Measurements from ENCODE around the gene ZNF879.

The ZNF879 gene

DNA sequence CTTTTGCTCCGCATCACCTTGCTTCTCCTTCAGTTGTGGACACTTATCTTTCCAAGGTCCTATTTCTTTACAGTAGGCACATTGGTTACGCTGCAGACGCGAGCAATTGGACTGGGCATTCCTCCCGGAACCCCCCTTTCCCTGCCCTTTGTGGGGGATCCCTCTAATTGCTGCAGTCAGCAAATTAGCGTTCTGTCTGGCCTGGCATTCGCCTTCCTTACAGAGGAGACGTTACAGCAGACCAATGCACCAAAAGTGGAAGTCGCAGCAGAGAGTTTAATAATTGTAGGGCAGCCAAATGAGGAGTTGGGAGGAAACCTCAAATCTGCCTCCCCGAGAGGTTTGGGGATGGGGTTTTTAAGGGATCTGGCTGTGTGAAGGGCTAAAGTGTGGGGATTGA is 31.3 kb downstream of the ZNF879 start:
- no peak overlapping the region for H3K4me3 ChIP-seq (replicated peaks in 1 of 2; ENCODE audit: low read depth in 2 of 2, low read length in 2 of 2)
- DNase-seq (ENCODE audit: low read depth in 2 of 2), result no peak
- TF ChIP-seq CTCF (IDR thresholded peaks at IDR 0.05; ENCODE audit: low read depth, low read length), result no peak

DNA sequence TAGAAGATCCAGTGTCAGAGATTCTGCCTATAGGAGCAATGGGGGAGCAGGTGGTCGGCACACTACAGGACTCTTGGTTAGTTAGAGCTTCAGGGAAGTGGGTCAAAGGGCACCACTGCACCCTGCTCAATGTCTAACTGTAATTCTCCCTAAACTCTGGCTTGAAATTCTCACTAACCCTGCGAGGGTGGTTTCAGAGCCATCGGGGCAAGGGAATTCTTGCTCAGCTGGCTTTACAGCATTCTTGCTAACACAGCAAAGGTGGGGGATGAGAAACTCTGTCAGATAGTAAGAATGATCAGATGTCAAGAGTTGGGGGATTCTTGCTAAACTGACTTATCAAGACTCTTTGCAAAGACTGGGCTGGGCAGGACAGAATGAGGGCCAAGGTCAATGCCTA is 31.8 kb downstream of the ZNF879 start:
- TF ChIP-seq CTCF (IDR thresholded peaks at IDR 0.05; ENCODE audit: low read depth, low read length), result no peak
- no peak overlapping the region for H3K4me3 ChIP-seq (replicated peaks in 1 of 2; ENCODE audit: low read depth in 2 of 2, low read length in 2 of 2)
- no peak for DNase-seq (ENCODE audit: low read depth in 2 of 2)

DNA sequence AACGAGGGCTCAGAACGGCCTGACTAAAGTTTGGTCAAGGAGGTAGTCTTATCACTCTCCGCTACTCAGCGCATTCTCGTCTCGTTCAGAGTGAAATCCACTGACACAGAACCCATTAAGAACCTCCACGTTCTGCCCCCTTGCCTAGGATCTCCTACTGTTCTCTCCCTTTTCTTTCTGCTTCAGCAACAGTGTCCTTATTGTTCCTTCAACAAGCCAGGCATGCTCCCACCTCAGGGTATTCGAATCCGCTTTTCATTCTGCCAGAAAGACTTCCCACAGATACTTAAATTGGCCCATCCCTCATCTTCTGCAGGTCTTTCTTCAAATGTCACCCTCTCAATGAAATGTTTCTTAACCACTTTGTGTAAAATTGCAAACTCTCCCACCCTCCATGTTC is 32.2 kb downstream of the ZNF879 start:
- no peak overlapping the region for H3K4me3 ChIP-seq (replicated peaks in 1 of 2; ENCODE audit: low read depth in 2 of 2, low read length in 2 of 2)
- no peak for DNase-seq (ENCODE audit: low read depth in 2 of 2)
- no peak for TF ChIP-seq CTCF (IDR thresholded peaks at IDR 0.05; ENCODE audit: low read depth, low read length)

DNA sequence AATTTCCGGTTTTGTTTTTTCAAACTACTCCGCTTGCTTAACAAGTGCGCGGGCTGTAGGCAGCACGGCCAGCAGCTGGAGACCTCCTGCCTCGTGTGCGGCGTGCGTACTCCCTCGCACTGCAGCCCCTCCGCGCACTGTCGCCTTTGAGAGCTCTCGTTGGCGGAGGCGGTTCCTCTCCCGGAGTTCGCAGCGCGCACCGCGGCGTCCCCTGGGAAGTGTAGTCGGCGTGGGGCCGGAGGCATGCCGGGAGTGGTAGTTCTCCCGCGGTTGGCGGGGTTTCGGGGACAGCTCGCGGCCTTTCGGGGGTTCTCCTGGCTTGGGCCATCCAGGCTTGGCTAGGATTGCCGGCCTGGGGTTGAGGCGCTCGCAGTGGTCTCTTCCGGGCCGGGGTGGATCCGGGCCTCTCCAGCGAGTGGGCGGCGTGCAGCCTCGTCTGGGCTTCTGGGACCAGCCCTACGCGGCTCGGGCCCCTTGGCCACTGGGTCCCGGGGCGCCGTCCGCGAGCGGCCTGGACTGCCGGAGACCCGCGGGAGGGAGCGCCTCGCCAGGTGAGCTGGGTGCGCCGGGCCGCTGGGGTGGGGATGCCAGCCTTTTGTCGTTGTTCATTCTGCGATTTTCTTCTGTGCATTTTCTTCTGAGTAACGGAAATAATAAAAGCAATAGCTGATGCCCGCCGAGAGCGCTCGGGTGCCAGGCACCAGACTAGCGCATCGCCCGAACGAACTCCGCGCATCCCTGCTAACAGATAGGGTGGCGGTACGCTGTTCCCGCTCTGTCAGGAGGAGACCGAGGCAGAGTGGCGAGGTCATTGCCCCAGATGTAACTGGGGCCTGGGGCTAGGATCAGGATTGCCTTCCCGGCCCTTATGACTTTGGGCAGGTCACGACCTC is 36.8 kb downstream of the ZNF879 start, which contains the start of gene ZNF354C:
Gene ZNF354C (plus strand): TSS at position 258 of the 893 bp plus-strand sequence. CDS start 1,696 bp downstream, outside the sequence.
- TF ChIP-seq CTCF (IDR thresholded peaks at IDR 0.05; ENCODE audit: low read depth, low read length), result no peak
- peak; percentile 90 to 92 for DNase-seq (ENCODE audit: low read depth in 2 of 2)
- peak within 1 kb of the TSS; percentile 66 to 73 for H3K4me3 ChIP-seq (replicated peaks in 1 of 2; ENCODE audit: low read depth in 2 of 2, low read length in 2 of 2)

DNA sequence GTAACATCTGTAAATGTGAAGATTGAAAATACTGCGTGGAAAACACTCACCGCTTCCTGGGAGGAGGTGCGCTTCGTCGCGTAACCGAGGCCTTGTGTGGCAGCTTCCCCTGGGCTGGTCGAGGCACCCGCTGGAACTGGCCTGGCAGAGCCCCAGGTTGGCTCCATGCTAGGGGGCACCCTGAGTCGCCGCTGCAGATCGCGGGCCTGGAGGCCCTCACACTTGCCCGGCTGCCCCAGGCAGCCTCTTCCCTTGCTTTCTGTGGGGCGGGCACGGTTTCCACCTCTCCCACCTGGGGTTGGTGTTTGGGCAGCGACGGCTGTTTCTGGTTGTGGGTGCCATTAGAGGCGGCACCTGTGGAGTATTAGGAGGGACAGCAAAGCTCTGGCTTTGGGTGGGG is 37.4 kb downstream of the ZNF879 start:
- no peak for TF ChIP-seq CTCF (IDR thresholded peaks at IDR 0.05; ENCODE audit: low read depth, low read length)
- DNase-seq (ENCODE audit: low read depth in 2 of 2), result peak in 1 of 2 donors; percentile 18
- peak overlapping the region; percentile 66 to 73 for H3K4me3 ChIP-seq (replicated peaks in 1 of 2; ENCODE audit: low read depth in 2 of 2, low read length in 2 of 2)

- no peak for DNase-seq (ENCODE audit: low read depth in 2 of 2)
- H3K4me3 ChIP-seq (replicated peaks in 1 of 2; ENCODE audit: low read depth in 2 of 2, low read length in 2 of 2), result no peak overlapping the region
- no peak for TF ChIP-seq CTCF (IDR thresholded peaks at IDR 0.05; ENCODE audit: low read depth, low read length)
These were observed 42.1 kb downstream of the ZNF879 start for GRCh38 chr5:179065703-179066102.
